Peyer's patch (tissue), 4 donors: ENCODE data around the gene TFCP2L1. TPM values are rescaled to one million over a fixed set of nuclear protein-coding genes. Genes with fewer than 3 reads are reported as not detected.

Experiments used
- DNase-seq, 3 donors: peaks; one replicate each; pipeline ENCODE4 v3.0.0-alpha.2; 2017 to 2019
- H3K27ac ChIP-seq, 4 donors: fragments of 200-600 bp; sonication (generic); one replicate each; pipeline ENCODE4 v1.5.1; 2016 to 2019
- H3K27me3 ChIP-seq, 2 donors: fragments of 200-600 bp; sonication (generic); one replicate each; pipeline ENCODE4 v1.5.1; 2019
- H3K36me3 ChIP-seq, 3 donors: fragments of 200-600 bp; sonication (generic); one replicate each; pipeline ENCODE4 v1.5.1; 2016 to 2019
- H3K4me1 ChIP-seq, 4 donors: fragments of 200-600 bp; sonication (generic); one replicate each; pipeline ENCODE4 v1.5.1; 2016 to 2019
- H3K4me3 ChIP-seq, 4 donors: fragments of 200-600 bp; sonication (generic); 1 replicate in 3 of 4; 2 replicates in 1 of 4; pipeline ENCODE4 v1.5.1; 2016 to 2019; ENCODE audit warnings: mild to moderate bottlenecking in 1 of 4
- H3K9me3 ChIP-seq, 4 donors: fragments of 200-600 bp; sonication (generic); one replicate each; pipeline ENCODE4 v1.5.1; 2016 to 2019; ENCODE audit warnings: mild to moderate bottlenecking in 1 of 4
- CTCF ChIP-seq, 6 experiments: fragments of 450-650 bp in 4 of 6; fragments of 200-600 bp in 2 of 6; sonication (generic) in 1 of 6; IDR thresholded peaks; one replicate each; pipeline ENCODE4 v1.5.1; 2017 to 2019; ENCODE audit warnings: antibody characterized with exemption in 6 of 6, mild to moderate bottlenecking in 3 of 6, moderate library complexity in 1 of 6
- POLR2A ChIP-seq, 2 donors: fragments of 450-650 bp; IDR thresholded peaks; one replicate each; pipeline ENCODE4 v1.5.1; 2017; ENCODE audit warnings: antibody characterized with exemption in 2 of 2, mild to moderate bottlenecking in 2 of 2, moderate library complexity in 2 of 2
- total RNA-seq, 4 donors: library from RNA; depleted of rRNA; stranded (reverse); fragments of >200 nt; gene quantifications; one replicate each; pipeline ENCODE4 v1.1.0, GENCODE V29; 2016

Gene TFCP2L1
- total RNA-seq, 4 donors from 2014 or later: 5.0 to 41.0 (median 10.0) TPM

- Histone ChIP-seq H3K9me3 (no peaks in the 10 kb centered on the region), H3K27ac (peak overlapping the region in 1 of 4 donors; percentile 28), H3K27me3 (no peaks in the 10 kb centered on the region), H3K4me1 (peaks cover 0 to 16% (median 0%) of the 10 kb centered on the region in 4 donors), H3K4me3 (no peak overlapping the region), H3K36me3 (no peaks in the 10 kb centered on the region)
- TF ChIP-seq POLR2A (IDR thresholded peaks at IDR 0.05): no peak
- no peak for TF ChIP-seq CTCF (IDR thresholded peaks at IDR 0.05)
- peak in 1 of 3 donors; percentile 34 for DNase-seq
Measured at GRCh38 chr2:121257480-121257840, 27.5 kb downstream of the TFCP2L1 start.

GRCh38 chr2:121256720-121257479 lies 28.1 kb downstream of the TFCP2L1 start:
- Histone ChIP-seq H3K4me3 (no peak overlapping the region), H3K27me3 (no peaks in the 10 kb centered on the region), H3K36me3 (no peaks in the 10 kb centered on the region), H3K9me3 (no peaks in the 10 kb centered on the region), H3K27ac (peak overlapping the region in 1 of 4 donors; percentile 28), H3K4me1 (peaks cover 0 to 16% (median 0%) of the 10 kb centered on the region in 4 donors)
- TF ChIP-seq CTCF (IDR thresholded peaks at IDR 0.05): no peak
- no peak for TF ChIP-seq POLR2A (IDR thresholded peaks at IDR 0.05)
- DNase-seq: peak in 1 of 3 donors; percentile 46

GRCh38 chr2:121255358-121255757 lies 29.6 kb downstream of the TFCP2L1 start:
- no peaks in the 10 kb centered on the region for H3K36me3 ChIP-seq
- H3K4me1 ChIP-seq: peaks cover 0 to 10% (median 0%) of the 10 kb centered on the region in 4 donors
- no peaks in the 10 kb centered on the region for H3K27me3 ChIP-seq
- peak overlapping the region in 1 of 4 donors; percentile 61 for H3K27ac ChIP-seq
- no peaks in the 10 kb centered on the region for H3K9me3 ChIP-seq
- H3K4me3 ChIP-seq: no peak overlapping the region
- TF ChIP-seq CTCF (IDR thresholded peaks at IDR 0.05) (no peak), POLR2A (IDR thresholded peaks at IDR 0.05) (peak in 1 of 2 donors; percentile 10)
- DNase-seq: peak in 1 of 3 donors; percentile 63

- TF ChIP-seq CTCF (IDR thresholded peaks at IDR 0.05): no peak
- no peak for TF ChIP-seq POLR2A (IDR thresholded peaks at IDR 0.05)
- Histone ChIP-seq H3K27ac (peak overlapping the region in 1 of 4 donors; percentile 61), H3K9me3 (no peaks in the 10 kb centered on the region), H3K27me3 (no peaks in the 10 kb centered on the region), H3K36me3 (no peaks in the 10 kb centered on the region), H3K4me3 (no peak overlapping the region), H3K4me1 (peaks cover 0 to 4% (median 0%) of the 10 kb centered on the region in 4 donors)
- DNase-seq: peak in 1 of 3 donors; percentile 25
Measured at GRCh38 chr2:121254748-121255147, 30.3 kb downstream of the TFCP2L1 start.

- peak in 1 of 3 donors; percentile 37 for DNase-seq
- H3K36me3 ChIP-seq: no peaks in the 10 kb centered on the region
- TF ChIP-seq POLR2A (IDR thresholded peaks at IDR 0.05) (no peak), CTCF (IDR thresholded peaks at IDR 0.05) (no peak)
- no peaks in the 10 kb centered on the region for H3K9me3 ChIP-seq
- H3K27me3 ChIP-seq: no peaks in the 10 kb centered on the region
- H3K4me3 ChIP-seq: no peak overlapping the region
- peaks cover 0 to 4% (median 0%) of the 10 kb centered on the region in 4 donors for H3K4me1 ChIP-seq
- H3K27ac ChIP-seq: no peak overlapping the region
Measured at GRCh38 chr2:121253674-121254240, 31.2 kb downstream of the TFCP2L1 start.
